Stimulated activated naive CD8-positive, alpha-beta T cell treated with anti-CD3 and anti-CD28 coated beads, Interleukin-15, Interleukin-2, amounts not matched to agents 100 U/mL and 50 U/mL, for 24 hours (primary cell): ENCODE data around the gene PBLD.
"Not testable (repeated sequence)": the region's sequence is repeated elsewhere in the genome, so short reads cannot be mapped to it uniquely, and the experiment has no call there.

Experiments used
- ATAC-seq: fragments of 150-1000 bp; cut with Tn5 transposase; one replicate; pipeline ENCODE4 v1.10.0; 2021
- DNase-seq: peaks from one replicate; pipeline ENCODE4 v3.0.0; 2021

PBLD gene

DNA sequence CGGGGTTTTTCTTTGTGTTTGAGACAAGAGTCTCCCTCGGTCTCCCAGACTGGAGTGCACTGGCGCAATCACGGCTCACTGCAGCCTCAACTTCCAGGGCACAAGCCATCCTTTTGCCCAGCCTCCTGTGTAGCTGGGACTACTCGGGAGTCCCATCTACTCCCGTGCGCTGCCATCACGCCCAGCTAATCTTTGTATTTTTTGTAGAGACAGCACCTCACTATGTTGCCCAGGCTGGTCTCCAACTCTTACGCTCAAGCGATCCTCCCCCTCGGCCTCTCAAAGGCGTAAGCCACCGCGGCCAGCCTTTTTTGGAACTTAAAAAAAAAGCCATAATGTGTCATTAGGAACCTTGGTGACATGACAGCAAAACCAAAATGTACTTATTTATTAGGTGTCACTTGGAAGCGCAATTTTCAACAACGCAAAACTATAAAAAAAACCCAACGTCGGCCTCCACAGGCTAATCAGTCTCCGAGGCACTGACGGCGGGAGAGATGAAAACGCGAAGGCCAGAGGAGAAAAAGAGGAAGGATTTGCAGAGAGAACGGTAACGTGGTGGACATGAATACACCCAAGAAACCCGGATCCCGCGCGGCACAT is 1.8 kb downstream of the PBLD start:
- ATAC-seq = no peak
- peak; percentile 19 for DNase-seq

DNA sequence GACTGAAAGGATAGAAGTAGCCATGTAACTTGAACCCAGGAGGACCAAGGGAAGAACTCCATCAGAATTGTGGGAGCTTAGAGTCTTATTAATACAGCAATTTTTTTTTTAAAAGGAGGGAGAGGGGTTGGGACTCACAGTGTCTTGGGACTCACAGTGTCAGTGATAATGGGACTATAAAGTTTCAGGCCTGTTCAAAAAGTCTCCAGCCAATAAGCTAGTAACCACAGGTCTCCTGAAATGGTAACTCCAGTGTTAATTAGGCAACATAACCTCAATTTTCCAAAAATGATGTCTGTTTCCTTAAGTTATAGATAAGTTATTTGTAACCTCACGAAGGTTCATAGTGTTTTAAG is 3.2 kb downstream of the PBLD start:
- no peak for DNase-seq
- no peak for ATAC-seq

DNA sequence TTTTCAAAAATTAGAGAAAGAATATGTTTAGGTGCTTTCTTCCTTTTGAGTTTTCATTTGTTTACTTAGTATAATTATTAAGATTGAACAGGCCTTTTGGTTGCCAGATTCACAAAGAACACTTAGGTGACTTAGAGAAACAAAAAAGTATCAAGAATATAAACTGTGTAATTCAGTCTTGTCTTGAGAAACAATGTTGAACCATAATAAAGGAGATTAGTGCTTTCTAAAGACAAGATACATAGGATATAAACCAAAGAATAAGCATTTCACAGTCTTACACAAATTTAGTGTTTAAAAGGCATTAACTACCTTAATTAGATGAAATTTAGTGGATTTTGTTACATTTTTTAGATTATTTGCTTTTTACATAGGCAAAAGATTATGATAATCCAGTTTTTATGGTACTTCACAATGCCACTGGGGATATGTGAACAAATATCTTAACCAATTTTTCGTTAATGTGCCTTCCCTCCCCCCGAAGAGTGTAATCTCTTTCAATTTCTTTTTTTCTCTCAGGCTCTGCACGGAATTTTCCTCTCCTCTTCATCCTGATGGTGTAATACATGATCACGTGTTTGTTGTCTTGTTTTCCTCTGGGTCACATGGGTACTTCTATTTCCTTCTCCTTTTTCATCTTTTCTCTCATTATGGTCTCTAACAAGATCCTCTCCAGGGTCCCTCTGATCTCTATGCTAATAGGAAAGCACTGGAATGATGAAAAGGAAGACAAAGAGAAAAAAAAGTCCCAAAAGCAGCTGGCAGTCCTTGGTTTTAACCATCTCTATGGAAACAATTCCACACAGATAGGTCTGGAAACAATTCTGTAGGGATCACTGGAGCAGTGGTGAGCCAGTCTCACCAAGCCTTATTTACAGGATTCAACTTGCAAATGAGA is 4.6 kb downstream of the PBLD start:
- ATAC-seq = no peak
- DNase-seq = no peak

DNA sequence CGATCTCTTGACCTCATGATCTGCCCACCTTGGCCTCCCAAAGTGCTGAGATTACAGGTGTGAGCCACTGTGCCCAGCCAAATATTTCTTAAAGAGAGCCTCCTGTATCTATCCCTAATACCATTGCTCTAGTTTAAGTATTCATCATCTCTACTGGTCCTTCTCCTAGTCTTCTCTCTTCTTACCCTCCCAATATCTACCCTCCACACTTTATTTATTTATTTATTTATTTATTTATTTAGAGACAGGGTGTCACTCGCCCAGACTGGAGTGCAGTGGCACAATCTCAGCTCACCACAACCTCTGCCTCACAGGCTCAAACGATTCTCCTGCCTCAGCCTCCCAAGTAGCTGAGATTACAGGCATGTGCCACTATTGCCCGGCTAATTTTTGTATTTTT is 8.3 kb downstream of the PBLD start:
- DNase-seq, ATAC-seq: not testable (repeated sequence)

DNA sequence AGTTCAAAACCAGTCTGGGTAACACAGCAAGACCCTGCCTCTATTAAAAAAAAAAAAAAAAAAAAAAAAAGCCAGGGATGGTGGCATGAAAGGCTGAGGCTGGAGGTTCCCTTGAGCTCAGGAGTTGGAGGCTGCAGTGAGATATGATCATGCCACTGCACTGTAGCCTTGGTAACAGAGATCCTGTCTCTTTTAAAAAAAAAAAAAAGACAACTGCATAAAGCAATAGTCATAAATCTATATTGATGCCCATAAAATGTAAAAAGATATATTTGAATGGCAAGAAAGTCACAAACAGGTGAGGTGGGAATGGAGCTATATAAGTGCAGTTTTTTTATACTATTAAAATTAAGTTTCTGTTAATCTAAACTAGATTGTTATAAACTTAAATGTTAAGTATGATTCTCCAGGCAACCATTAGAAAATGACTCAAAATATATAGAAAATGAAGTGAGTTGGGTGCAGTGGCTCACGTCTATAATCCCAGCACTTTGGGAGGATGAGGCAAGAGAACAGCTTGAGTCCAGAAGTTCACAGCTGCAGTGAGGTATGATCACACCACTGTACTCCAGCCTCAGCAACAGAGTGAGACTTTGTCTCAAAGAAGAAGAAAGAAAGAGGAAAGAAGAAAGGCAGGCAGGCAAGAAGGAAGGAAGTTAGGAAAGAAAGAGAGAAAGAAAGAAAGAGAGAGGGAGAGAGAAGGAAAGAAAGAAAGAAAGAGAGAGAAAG is 14.2 kb downstream of the PBLD start:
- ATAC-seq (no peak), DNase-seq (no peak)

DNA sequence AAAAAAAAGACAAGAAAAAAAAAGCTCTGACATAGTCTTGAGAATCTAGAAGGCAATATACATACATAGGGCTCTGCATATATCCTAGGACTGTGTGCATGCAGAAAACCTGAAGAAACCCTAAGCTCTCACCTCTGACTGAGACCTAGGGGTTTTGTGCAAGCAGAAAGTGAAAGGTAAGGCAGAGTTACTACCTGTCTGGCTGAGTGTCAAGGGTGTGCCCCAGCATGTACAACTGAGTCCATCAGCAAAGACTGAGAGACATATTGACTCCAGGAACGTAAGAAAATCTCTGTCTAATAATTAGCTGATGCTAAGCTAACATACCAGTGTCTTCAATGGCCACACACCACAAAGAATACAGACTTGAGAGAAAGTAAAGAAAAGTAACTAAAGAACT is 17.1 kb downstream of the PBLD start:
- DNase-seq (no peak), ATAC-seq (no peak)

DNA sequence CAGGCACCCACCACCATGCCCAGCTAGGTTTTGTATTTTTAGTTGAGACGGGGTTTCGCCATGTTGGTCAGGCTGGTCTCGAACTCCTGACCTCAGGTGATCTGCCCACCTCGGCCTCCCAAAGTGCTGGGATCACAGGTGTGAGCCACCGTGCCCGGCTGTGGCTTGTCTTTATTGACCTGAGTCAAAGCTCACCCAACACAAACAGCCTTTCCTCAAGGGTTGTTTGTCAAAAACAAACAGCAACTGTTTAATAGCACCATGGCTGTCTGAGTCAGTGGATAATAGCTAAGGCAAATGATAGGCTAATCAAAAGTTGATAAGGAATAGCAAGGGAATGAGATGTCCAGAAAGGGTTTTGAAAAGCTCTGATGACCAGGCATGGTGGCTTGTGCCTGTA is 17.8 kb downstream of the PBLD start:
- ATAC-seq, DNase-seq: not testable (repeated sequence)

DNA sequence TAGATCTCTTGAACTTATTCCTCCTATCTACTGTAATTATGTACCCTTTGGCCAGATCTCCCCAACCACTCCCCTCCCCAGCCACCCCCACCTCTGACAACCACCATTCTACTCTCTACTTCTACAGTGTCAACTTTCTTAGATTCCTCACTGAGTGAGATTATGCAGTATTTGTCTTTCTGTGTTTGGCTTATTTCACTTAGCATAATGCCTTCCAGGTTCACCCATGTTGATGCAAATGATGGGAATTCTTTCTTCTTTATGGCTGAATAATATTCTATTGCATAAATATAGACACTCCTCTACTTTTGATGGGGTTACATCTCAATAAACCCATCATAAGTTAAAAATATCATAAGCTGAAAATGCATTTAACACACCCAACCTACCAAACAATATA is 22.2 kb downstream of the PBLD start:
- no peak for DNase-seq
- no peak for ATAC-seq

DNA sequence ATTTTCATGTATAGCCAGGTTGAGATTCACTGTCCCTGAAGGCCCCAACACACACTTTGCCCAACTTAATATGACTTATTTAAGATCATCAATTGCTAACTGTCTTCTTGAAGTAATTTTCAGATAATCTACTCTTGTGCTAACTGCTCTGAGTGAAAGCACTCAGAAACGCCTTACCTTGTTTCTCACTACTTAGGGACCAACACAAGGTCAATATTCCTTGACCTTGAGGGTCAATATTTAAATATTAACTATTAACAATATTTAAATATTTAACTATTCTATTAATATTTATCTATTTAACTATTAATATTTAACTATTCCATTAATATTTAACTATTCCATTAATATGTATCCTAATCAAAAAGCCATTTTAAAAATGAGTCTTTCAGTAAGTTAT is 26.9 kb downstream of the PBLD start:
- no peak for DNase-seq
- no peak for ATAC-seq

DNA sequence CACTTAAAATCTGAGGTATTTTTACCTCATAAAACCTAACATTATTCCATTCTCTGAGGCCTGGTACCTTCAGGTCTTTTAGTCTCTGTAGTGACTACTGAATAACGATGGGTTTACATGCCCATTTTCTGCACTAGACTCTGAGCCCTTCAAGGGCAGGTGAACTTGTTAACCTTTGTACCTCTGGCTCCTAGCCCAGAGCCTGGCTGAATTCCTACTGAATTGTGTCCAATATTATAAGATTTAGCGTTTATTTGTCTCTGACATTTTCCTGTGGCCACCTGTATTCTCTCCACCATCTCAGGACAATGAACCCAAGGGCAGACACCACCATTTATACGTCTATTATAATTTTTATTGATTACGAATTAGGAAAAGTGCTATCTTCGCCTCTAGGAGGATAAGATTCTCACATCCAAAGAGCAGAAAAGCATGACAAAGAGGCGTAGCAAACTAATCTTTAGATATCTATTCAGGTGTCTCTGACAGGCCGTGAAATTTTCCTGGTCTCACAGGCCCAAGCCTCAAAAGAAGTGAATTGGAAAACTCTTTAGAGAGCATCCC is 28.8 kb downstream of the PBLD start:
- no peak for ATAC-seq
- DNase-seq = no peak

DNA sequence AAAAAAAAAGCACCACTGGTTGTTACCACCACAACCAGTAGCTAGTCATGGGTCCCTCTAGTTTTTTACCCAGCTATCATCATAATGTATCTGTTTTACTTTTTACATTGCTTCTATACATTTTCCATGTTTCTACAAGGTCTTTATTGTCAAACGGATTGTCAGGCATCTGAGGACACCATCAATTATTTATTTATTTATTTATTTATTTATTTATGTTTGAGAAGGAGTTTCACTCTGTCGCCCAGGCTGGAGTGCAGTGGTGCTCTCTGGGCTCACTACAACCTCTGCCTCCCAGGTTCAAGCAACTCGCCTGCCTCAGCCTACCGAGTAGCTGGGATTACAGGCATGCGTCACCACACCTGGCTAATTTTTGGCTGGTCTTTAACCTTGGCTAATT is 29.9 kb downstream of the PBLD start:
- no peak for ATAC-seq

DNA sequence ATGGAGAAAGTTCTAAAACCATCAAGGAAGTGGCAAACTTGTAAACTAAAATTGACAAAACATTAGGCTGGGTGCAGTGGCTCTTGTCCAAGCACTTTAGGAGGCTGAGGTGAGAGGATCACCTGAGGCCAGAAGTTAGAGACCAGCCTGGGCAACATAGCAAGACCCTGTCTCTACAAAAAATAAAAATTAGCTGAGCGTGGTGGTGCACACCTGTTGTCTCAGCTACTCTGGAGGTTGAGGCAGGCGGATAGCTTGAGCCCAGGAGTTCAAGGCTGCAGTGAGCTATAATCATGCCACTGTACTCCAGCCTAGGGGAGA is 30.3 kb downstream of the PBLD start:
- DNase-seq (no peak), ATAC-seq (no peak)

More for the DNA sequence above, 29.9 kb downstream of the PBLD start:
- DNase-seq = no peak

DNA sequence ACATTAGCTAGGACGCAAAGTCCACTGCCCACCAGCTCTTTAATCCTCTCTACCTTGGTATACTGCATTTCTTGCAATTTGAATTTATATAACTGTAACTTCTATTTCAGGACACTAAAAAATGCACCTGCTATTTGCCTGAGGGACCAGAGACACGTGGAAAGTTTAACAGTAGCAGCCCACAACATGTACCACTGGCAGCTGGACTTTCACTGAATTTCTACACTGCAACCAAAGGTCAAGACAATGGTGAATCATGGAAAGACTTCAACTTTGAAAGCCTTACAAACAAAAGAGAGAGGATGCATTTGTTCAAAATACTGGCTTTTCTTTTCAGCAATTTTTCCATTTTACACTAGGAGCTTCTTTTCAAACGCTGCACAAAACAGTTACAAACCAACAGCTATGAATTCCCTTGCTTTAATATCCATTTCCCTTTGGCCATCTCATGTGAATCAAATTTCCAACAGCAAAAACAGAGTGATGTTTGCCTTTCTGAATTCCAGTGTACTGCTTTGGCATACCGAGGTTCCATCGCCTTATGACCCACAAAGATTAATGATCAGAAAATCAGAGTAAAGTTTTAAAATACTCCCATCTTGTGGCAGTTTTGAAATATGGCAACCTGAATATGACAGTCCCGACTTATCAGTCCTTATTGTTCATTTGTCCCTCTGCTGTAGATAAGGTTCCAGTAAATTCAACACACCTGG is 30.8 kb downstream of the PBLD start:
- ATAC-seq (peak; percentile 46), DNase-seq (no peak)

DNA sequence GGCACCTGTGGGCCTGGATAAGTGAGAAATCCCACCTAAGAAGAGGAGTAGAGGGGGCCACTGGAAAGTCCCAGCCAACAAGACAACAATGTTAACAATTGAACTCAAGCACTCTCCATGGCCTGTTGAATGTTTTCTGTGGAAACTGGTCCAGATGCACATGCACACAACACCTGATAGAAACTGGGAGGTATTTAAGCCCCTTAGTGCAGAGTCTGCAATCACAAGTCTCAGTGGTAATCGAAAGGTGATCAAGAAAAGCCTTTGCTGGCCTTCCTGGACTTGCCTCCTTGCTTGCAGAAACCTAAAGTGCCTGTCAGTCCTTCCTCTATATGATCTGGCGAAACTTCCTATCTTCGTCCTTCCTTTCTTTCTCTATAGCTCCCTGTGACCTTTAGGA is 31.4 kb downstream of the PBLD start:
- DNase-seq (no peak), ATAC-seq (no peak)

DNA sequence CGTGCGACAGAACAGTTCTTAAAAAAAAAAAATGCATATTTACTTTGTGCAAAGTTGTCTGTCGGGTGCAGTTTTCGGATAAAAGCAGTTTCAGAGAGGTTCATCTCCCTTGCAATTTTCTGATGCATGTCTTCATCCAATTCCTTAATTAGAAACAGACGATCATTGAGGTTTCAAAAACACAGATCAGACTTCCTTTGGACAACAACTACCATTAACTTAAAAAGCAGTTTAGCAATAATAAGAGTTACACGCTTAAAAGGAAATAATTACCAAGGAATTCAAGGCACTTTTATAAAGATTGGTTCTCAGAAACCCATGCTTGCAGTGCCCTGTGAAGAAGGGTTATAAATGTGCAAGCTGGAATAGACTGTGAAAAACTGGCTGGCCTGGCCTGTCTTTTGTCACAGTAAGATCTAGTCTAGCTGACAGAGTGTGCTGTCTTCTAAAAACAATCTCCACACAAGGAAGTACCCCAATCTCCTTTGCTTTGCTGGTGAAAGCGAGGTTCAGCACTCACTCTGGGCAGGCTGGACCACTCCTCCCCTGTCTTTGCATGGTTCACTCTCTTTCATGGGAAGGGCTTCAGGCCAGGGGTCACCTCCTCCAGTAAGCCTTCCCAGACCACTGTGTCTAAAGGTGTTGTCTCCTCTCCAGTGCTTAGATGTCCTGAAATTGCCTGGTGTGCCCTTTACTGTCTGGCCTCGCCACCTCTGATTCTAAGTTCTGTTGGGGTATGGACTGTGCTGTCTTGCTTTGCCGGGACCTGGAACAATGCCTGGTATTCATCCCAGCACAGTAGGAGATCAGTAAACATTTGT is 35.7 kb downstream of the PBLD start:
- ATAC-seq (no peak), DNase-seq (no peak)

DNA sequence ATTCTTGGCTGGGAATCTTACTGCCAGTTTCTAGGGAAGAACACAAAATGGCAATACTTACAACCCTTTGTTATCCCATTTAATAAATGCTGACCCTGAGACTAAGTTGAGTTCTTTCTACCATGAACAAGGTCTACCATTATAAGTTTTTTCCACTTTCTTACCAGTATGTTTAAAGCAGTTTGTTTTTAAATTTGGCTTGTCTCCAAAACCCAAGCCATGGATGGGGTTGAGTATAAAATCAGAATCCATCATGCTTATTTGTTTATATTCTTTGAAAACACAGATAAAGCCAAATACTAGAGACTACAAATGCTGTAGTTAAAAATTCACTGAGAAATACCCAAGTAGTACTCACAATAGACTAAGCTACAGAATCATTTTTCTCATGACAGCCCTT is 42.0 kb downstream of the PBLD start:
- no peak for ATAC-seq

DNA sequence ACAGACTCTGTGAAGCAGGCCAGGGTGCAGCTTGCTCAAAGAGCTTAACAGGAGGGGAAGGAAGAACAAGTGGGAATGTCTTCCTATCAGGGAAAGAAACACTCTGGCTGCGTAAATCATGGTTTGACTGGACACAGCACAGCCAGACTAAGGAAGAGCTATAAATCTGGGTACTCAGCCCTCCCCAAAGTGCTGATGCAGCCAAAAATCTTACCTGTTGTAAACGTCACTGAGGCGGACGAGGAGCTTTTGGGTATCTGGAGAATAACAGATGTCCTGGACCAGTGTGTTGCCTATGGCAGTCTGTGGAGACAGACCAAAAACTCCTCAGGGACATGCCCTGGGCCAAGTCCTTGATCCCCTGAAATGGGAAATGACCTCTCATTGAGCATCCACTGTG is 44.0 kb downstream of the PBLD start:
- no peak for ATAC-seq
- DNase-seq = no peak

More for the DNA sequence above, 42.0 kb downstream of the PBLD start:
- DNase-seq = no peak

DNA sequence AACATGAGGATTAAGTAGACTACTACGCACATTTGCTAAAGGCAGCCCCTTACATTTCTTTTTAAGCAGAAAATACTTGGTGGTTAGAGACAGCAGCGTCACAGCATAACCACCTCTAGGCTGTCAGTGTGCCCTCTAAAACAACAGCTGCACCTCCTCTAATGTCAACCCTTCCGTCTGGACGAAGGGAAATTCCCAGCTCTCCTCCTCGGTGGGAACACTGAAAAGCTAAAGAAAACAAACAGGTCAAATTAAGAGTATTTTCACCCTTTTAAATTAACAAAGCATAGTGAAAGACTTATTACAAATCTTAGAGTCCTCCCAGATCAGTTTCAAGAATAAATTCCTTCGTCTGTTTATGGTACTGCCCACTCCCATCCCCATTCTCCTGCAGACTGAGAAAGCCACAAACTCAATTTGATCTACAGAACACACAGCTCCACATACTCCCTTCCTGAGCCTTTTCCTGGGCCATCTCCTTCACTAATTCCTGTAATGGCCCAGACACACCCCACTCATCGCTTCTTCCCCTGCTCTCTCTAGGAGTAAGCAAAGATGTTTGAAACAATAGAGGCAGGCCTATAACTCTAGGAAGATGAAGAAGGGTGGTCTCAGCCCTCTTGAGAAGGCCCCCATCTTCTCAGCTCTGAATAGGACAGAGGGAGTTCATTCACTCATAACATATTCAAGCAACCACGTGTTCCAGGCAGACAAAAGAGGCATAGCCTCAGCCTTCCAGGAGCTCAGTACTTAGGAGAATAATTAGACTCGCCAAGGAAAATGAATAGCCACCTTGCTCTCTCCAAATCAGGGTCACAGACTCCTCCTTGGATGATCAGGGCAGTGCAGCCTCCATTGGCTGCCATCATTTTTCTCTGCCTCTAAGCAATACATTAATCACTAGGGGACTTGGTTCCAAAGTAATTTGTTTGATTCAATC is 48.4 kb downstream of the PBLD start:
- DNase-seq (no peak), ATAC-seq (no peak)

DNA sequence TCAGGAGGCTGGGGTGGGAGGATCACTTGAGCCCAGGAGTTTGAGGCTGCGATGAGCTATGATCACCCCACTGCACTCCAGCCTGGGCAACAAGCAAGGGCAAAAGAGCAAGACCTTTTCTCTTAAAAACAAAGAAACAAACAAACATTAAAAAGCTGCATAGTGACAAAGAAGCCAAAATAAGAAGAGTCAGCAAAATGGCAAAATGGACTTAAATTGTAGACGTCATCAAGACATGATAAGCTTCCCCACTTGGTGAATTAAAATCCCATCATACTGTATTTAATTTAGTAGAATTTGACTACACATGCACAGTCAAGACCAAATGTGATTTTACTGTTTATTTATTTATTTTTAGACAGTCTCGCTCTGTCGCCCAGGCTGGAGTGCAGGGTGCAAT is 52.0 kb downstream of the PBLD start:
- DNase-seq (no peak), ATAC-seq (no peak)
